ENCODE data around the gene ZNF518B.

ZNF518B gene

DNA sequence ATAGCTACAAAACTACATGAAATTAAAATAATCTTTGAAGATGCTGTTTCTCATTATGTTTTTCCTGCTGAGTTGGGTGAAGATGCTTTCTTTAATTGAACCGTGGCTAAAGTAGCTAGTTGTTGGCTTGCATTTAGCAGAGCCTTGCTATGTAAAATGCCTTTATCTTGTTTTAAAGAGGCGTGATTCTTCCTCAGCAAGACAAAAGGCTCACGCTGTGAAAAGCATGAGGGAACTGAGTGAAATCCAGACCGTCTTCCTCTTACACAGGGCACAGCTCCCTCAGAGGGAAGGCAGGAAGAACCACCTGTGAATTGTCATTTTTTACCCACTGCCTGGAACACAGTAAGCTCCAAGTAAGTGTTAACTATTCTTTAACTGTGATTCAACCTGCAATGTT, 39.0 kb upstream of the ZNF518B start:
- H3K4me2 ChIP-seq (ENCODE audit: low read length) = no peak overlapping the region
- TF ChIP-seq, protein P1, sequence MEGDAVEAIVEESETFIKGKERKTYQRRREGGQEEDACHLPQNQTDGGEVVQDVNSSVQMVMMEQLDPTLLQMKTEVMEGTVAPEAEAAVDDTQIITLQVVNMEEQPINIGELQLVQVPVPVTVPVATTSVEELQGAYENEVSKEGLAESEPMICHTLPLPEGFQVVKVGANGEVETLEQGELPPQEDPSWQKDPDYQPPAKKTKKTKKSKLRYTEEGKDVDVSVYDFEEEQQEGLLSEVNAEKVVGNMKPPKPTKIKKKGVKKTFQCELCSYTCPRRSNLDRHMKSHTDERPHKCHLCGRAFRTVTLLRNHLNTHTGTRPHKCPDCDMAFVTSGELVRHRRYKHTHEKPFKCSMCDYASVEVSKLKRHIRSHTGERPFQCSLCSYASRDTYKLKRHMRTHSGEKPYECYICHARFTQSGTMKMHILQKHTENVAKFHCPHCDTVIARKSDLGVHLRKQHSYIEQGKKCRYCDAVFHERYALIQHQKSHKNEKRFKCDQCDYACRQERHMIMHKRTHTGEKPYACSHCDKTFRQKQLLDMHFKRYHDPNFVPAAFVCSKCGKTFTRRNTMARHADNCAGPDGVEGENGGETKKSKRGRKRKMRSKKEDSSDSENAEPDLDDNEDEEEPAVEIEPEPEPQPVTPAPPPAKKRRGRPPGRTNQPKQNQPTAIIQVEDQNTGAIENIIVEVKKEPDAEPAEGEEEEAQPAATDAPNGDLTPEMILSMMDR (IDR thresholded peaks at IDR 0.05) = no peak
- H3K9ac ChIP-seq = no peak overlapping the region
- no peaks in the 10 kb centered on the region for H3K9me3 ChIP-seq (ENCODE audit: control insufficient read depth, low read length)
- no peak overlapping the region for H3K4me3 ChIP-seq (ENCODE audit: low read depth, low read length)
- no peak overlapping the region for H2AFZ ChIP-seq
- H3K4me1 ChIP-seq = no peaks in the 10 kb centered on the region
- no peaks in the 10 kb centered on the region for H3K27me3 ChIP-seq (ENCODE audit: control insufficient read depth, insufficient read depth, low read length)
- no peaks in the 10 kb centered on the region for H3K36me3 ChIP-seq (ENCODE audit: control insufficient read depth, insufficient read depth, low read length)
- H3K27ac ChIP-seq = no peak overlapping the region
- H3K79me2 ChIP-seq = no peaks in the 10 kb centered on the region

DNA sequence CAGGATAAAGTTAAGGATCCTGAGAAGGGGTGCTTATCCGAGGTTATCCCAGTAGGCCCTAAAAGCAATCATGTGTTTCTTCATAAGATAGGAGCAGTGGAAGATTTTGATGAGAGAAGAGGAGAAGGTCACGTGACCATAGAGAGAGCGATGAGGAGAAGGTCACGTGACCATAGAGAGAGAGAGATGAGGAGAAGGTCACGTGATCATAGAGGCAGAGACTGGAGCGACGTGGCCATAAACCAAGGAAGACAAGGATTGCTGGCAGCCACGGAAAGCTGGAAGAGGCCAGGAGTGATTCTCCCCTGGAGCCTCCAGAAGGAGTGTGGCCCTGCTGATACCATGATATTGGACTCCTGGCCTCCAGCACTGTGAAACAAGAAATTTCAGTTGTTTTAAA, 38.4 kb upstream of the ZNF518B start:
- H3K9ac ChIP-seq = no peak overlapping the region
- H3K4me2 ChIP-seq (ENCODE audit: low read length) = no peak overlapping the region
- no peaks in the 10 kb centered on the region for H3K36me3 ChIP-seq (ENCODE audit: control insufficient read depth, insufficient read depth, low read length)
- H3K79me2 ChIP-seq = no peaks in the 10 kb centered on the region
- H3K9me3 ChIP-seq (ENCODE audit: control insufficient read depth, low read length) = no peaks in the 10 kb centered on the region
- H3K4me3 ChIP-seq (ENCODE audit: low read depth, low read length) = no peak overlapping the region
- H2AFZ ChIP-seq = no peak overlapping the region
- no peaks in the 10 kb centered on the region for H3K27me3 ChIP-seq (ENCODE audit: control insufficient read depth, insufficient read depth, low read length)
- TF ChIP-seq, protein P1 (IDR thresholded peaks at IDR 0.05) = no peak
- no peaks in the 10 kb centered on the region for H3K4me1 ChIP-seq
- no peak overlapping the region for H3K27ac ChIP-seq

DNA sequence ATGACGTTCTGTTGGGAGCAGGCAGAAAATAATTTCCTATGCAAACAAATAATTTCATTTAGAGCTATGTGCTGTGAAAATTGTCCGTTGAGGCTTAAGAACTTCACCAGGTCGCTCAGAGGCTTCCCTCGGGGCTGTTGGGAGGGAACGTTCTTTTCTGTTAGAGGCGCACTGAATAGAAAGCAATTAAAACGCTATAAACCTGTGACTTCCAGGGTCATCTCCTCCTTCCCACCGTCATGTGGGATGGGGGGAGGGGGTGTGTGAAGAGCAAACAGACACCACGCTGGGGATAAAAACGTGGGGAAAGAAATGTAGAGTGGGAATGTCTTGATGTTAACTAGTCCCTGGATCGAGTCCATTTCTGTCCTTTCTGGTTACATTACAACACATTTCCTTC, 35.2 kb upstream of the ZNF518B start:
- Histone ChIP-seq H2AFZ (no peak overlapping the region), H3K27ac (no peak overlapping the region), H3K9ac (no peak overlapping the region), H3K27me3 (ENCODE audit: control insufficient read depth, insufficient read depth, low read length) (no peaks in the 10 kb centered on the region), H3K9me3 (ENCODE audit: control insufficient read depth, low read length) (no peaks in the 10 kb centered on the region), H3K36me3 (ENCODE audit: control insufficient read depth, insufficient read depth, low read length) (no peaks in the 10 kb centered on the region), H3K4me1 (no peaks in the 10 kb centered on the region), H3K4me3 (ENCODE audit: low read depth, low read length) (no peak overlapping the region), H3K79me2 (no peaks in the 10 kb centered on the region), H3K4me2 (ENCODE audit: low read length) (no peak overlapping the region)
- TF ChIP-seq, protein P1 (IDR thresholded peaks at IDR 0.05) = no peak

DNA sequence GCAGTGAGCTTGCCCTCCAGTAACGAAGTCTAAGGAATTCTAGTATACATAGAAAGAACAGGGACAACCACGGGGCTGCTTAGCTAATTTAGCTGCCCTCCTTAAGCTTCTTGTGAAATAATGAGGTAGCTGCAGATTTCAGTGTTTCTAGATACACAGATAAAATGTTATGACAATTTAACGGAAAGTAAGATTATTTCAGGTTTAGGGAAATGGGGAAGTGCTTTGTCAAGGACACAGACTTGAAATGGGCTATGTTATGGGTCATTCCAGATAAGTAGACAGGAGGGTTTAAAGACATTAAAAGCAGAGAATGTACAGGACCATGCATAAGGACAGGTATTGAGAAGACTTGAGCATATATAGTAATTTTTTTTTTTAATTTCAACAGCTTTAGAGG, 34.2 kb upstream of the ZNF518B start:
- H3K79me2 ChIP-seq = no peaks in the 10 kb centered on the region
- H3K9ac ChIP-seq = no peak overlapping the region
- no peak overlapping the region for H3K4me2 ChIP-seq (ENCODE audit: low read length)
- no peak overlapping the region for H3K4me3 ChIP-seq (ENCODE audit: low read depth, low read length)
- H2AFZ ChIP-seq = no peak overlapping the region
- H3K27me3 ChIP-seq (ENCODE audit: control insufficient read depth, insufficient read depth, low read length) = no peaks in the 10 kb centered on the region
- TF ChIP-seq, protein P1 (IDR thresholded peaks at IDR 0.05) = no peak
- H3K36me3 ChIP-seq (ENCODE audit: control insufficient read depth, insufficient read depth, low read length) = no peaks in the 10 kb centered on the region
- no peaks in the 10 kb centered on the region for H3K4me1 ChIP-seq
- no peak overlapping the region for H3K27ac ChIP-seq
- H3K9me3 ChIP-seq (ENCODE audit: control insufficient read depth, low read length) = no peaks in the 10 kb centered on the region

DNA sequence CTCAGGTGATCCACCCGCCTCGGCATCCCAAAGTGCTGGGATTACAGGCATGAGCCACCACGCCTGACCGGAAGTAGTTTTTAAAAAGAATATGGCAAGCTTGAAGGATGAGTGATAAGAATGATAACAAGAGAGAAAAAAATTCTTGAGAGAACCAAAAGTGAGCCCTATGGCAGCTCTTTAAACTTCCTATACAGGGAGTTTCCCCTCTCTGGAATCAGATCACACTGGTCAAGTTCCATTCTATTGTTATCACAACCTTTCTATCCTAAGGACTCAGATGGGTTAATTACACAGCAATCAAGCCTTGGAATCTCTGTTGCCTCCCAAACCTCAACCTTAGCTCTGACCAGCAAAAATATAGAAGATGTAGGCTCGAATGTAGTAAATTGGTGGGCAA, 33.8 kb upstream of the ZNF518B start:
- Histone ChIP-seq H2AFZ (no peak overlapping the region), H3K4me1 (no peaks in the 10 kb centered on the region), H3K27ac (no peak overlapping the region), H3K79me2 (no peaks in the 10 kb centered on the region), H3K27me3 (ENCODE audit: control insufficient read depth, insufficient read depth, low read length) (no peaks in the 10 kb centered on the region), H3K9ac (no peak overlapping the region), H3K9me3 (ENCODE audit: control insufficient read depth, low read length) (no peaks in the 10 kb centered on the region), H3K4me3 (ENCODE audit: low read depth, low read length) (no peak overlapping the region), H3K4me2 (ENCODE audit: low read length) (no peak overlapping the region), H3K36me3 (ENCODE audit: control insufficient read depth, insufficient read depth, low read length) (no peaks in the 10 kb centered on the region)
- TF ChIP-seq, protein P1 (IDR thresholded peaks at IDR 0.05) = no peak
